ENCODE results near the gene MRPS30. TPM values are rescaled to one million over a fixed set of nuclear protein-coding genes. Genes with fewer than 3 reads are reported as not detected.

Gene MRPS30
- 25.9 and 46.8 TPM in 2 replicates for total RNA-seq

DNA sequence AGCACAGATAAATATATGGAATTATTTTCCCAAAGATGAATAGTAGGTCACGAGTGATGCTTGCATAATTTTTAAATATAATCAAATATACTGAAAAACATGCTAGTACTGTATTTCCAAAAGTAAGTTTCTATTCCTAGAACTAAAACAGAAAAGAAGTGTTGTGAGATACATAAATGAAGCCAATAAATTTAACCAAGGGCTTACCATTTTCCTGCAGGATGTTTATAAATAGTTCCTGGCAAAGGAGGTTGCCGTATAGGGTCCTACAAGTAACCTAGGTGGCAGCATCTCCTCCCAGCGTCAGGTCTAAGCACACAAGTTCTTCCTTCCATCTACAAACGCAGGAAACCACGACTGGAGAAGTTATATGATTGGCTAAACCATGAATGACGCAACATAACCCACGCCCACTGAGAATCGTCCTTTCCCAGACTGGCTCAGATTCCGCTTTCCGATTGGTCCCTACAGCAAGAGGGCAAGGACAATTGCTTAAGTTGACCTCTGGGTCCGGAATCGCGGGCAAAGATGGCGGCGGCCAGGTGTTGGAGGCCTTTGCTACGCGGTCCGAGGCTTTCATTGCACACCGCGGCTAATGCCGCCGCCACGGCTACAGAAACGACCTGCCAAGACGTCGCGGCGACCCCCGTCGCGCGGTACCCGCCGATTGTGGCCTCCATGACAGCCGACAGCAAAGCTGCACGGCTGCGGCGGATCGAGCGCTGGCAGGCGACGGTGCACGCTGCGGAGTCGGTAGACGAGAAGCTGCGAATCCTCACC is at the start of gene MRPS30:
Gene MRPS30 (plus strand): TSS at position 513 of the 780 bp plus-strand sequence. CDS start 16 bp downstream, at position 529.

Data from myometrial cell (primary cell).